GM21723 (cell line): ENCODE measurements around the gene NANP.

ENCODE experiments used
- ATAC-seq: cut with Tn5 transposase; IDR thresholded peaks from one replicate; pipeline ENCODE4 v1.9.1; 2021; ENCODE audit warnings: mild to moderate bottlenecking, moderate library complexity; ENCODE audit not compliant: unreplicated experiment

Gene NANP

GRCh38 chr20:25573288-25574251, 50.2 kb downstream of the NANP start:
- ATAC-seq, result no peak

DNA sequence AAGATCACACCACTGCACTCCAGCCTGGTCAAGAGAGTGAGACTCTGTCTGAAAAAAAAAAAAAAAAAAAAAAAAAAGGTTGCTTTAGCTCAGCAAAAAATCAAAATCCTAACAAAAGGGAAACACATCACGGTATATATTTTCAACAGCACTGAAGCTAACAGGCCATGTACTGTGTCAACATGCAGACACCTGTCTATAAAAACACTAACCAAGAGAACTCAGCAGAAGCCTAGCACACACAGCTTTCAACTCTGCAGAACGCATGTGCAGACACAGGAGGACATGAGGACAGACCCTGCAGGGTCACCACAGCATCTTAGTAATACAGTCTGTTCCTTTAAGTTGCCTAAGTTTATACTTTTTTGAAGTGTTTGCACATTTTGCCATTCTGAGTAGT, 52.0 kb downstream of the NANP start:
- ATAC-seq, result no peak

GRCh38 chr20:25571240-25571639, 52.6 kb downstream of the NANP start:
- no peak for ATAC-seq

- ATAC-seq, result no peak
Observed at GRCh38 chr20:25570148-25570530, 53.7 kb downstream of the NANP start.

DNA sequence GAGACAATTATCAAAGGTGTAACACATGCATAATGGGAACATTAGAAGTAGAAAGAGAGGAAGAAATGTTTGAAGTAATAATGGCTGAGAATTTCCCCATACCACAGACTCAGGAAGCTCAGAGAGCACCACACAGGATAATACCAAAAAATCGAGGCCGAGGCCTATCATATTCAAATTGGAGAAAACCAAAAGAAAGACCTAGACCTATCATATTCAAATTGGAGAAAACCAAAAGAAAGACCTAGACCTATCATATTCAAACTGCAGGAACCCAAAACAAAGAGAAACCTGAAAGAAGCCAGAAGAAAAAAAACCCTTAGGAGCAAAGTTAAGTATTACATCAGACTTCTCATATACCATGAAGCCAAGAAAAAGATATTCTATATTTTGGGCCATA, 56.5 kb downstream of the NANP start:
- ATAC-seq, result no peak

DNA sequence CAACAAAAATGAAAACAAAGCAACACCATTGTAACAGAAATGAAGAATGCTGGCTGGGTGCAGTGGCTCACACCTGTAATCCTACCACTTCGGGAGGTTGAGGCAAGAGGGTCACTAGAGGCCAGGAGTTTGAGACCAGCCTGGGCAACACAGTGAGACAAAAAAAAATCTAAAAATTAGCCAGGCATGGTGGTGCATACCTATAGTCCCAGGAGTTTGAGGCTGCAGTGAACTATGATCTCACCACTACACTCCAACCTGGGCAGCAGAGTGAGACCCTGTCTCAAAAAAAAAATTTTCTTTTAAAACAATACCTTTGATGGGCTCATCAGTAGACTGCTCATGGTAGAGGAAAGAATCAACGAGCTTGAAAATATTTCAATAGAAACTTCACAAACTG, 57.0 kb downstream of the NANP start:
- no peak for ATAC-seq

- no peak for ATAC-seq
Observed at GRCh38 chr20:25565578-25566157, 58.1 kb downstream of the NANP start.

DNA sequence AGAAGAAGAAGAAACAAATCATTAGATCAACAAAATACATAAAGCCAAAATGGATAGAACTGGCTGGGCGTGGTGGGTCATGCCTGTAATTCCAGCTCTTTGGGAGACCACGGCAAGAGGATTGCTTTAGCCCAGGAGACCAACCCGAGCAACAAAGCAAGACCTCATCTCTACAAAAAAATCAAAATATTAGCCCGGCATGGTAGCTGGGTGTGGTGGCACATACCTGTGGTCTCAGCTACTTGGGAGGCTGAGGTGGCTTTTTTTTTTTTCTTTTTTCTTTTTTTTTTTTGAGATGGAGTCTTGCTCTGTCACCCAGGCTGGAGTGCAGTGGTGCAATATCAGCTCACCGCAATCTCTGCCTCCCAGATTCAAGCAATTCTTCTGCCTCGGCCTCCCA, 59.9 kb downstream of the NANP start:
- ATAC-seq, result no peak

- ATAC-seq, result no peak
Observed at GRCh38 chr20:25563362-25563761, 60.5 kb downstream of the NANP start.
